Body of pancreas (tissue), 4 donors: ENCODE results near the gene ADGRG7.

ENCODE experiments used
- CTCF ChIP-seq, 7 experiments: fragments of 450-650 bp in 4 of 7; fragments of 200-600 bp in 3 of 7; sonication (generic) in 3 of 7; IDR thresholded peaks; one replicate each; pipeline ENCODE4 v1.5.1; 2016 to 2019; ENCODE audit warnings: antibody characterized with exemption in 7 of 7
- POLR2A ChIP-seq, 3 donors: fragments of 450-650 bp; IDR thresholded peaks; one replicate each; pipeline ENCODE4 v1.6.1; 2016; ENCODE audit warnings: antibody characterized with exemption in 3 of 3, mild to moderate bottlenecking in 2 of 3

- no peak for TF ChIP-seq CTCF (IDR thresholded peaks at IDR 0.05)
- TF ChIP-seq POLR2A (IDR thresholded peaks at IDR 0.05) = no peak
These were observed 87.8 kb downstream of the ADGRG7 start for GRCh38 chr3:100697172-100697571.
